ENCODE results near the gene NGB.
"Not testable (repeated sequence)": the region's sequence is repeated elsewhere in the genome, so short reads cannot be mapped to it uniquely, and the experiment has no call there.

NGB gene, protein sequence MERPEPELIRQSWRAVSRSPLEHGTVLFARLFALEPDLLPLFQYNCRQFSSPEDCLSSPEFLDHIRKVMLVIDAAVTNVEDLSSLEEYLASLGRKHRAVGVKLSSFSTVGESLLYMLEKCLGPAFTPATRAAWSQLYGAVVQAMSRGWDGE

DNA sequence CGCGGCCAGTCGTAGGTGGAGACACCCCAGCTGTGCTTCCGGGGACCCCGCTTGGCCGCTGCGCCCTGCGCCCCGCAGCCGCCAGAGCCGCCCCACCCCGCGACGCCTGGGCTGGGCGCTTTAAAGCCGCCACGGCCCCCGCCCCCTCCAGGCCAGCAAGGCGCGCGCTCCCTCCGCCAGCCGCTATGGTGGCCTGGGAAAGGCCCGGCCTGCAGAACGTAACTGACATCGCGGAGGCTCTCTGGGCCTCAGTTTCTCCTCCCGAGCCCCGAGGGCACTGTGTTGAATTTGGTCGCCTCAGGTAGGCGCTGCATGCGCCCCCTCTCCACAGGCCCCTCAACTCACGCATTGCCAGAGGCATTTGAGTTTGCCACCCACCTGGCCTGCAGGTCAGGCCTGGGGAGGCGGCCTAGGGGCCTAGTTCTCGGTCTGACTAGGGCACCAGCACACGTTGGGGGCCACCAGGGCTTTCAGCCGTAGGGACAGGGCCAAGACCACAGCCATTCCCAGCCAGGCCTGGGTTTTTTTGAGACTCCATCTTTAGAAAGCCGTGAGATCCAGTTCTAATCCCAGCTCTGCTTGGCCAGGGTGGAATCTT, at the start of gene NGB:
NGB (minus strand) TSS at position 94 of the 598 bp plus-strand sequence. CDS start 269 bp downstream, outside the sequence.
- no peak for DNase-seq

DNA sequence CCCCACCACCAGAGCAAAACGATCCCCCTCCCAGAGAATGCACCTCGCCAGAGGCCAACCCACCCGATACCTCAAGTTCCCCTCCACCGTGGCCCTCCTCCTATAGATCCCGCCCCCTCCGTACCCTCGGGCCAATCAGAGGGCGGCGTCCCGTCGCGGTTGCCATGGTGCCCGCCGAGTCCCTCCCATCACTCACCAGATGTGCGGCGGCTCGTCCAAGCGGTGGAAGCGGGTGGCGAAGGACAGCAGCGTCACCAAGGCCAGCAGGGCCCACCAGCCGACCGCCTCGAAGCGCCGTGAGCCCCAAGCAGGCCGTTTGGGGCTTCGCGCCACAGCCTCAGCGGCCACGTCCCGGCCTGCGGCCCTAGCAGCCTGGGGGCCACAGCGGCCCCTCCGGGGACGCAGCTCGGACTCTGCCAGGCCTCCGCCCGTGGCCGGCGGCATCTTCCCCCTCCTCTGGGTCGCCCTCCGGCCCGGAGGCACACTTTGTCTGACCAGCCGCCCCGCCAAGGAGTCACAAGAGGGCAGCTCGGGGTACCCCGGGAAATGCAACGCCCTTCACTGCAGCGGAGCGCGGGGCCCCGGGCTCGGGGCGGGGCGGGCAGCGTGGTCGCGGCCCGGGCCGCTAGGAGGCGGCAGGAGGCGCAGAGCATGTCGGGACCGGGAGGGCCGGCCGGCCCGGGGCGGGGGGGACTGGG, 49.4 kb upstream of the NGB start, which contains the start of gene POMT2:
POMT2 (minus strand) TSS at position 646 of the 698 bp plus-strand sequence; CDS start at position 444, 202 bp downstream.
- peak; percentile 22 for DNase-seq

DNA sequence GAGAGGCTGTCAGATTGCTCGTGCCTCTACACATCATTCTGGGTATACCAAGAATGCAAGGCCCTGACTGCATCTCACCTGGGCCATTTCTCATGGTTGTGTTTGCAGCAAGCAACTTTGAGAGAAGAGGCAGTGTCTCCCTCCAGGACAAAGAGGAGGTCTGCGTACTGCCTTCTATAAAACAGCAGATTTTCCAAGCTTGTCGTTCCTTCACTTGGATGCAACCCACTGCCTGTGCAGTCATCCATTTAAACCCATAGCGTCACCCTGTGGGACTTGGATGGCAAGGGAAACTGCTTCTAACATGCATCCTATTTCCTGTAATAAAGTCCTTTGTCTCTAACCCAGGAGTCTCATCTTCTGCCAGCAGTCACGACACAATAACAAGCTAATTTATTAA, 48.4 kb upstream of the NGB start:
- no peak for DNase-seq

DNA sequence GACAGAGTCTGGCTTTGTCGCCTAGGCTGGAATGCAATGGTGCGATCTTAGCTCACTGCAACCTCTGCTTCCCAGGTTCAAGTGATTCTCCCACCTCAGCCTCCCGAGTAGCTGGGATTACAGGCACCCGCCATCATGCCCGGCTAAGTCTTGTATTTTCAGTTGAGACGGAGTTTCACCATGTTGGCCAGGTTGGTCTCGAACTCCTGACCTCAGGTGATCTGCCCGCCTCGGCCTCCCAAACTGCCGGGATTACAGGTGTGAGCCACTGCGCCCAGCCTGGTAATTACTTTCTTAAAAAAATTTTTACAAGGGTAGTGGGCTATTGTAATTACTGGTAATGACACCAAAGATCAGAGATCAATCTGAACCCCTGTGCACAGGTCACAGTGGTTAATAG, 47.8 kb upstream of the NGB start:
- not testable (repeated sequence) for DNase-seq

DNA sequence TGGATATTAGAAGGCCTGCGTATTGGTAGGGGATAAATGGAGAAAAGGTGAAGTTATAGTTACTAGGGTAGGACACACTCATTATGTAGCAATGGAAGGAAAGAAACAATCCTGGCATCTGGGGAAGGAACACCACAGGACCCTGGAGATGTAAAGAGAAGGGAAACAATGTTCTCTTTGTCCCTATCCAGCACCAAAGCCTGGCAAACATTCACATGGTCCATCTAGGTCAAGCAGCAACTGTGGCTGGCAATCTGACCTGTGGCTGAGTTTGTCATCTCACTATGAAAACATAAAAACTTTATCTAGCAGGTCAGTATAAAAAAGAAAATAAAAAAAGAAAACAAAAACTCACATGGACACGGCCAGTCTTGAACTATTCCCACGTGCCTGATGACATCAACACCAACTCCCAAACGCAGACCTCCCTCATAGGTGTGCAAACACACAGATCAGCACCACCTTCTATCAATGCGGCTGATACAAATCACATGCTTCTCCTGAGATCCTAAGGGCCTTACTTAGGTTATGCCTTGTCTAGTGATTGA, 47.1 kb upstream of the NGB start:
- DNase-seq: no peak

DNA sequence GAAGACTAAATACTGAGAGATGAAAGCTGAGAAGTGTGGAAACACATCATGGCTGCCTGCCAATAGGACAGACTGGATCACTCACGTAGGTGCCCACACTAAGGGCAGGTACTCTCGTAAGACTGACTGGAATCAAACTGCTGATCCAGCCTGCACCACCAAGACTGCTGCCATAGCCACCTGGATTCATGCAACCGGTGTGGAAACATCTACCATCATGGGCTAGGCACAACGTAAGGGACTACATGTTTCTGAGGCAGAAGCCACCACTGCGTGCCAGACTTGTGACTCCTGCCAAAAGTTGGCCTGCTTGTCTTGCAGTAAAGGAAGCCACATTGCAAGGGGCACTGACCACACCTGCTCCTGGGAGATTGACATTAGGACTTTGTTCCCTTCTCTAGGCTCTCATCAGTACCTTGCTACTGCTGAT, 45.9 kb upstream of the NGB start:
- no peak for DNase-seq

DNA sequence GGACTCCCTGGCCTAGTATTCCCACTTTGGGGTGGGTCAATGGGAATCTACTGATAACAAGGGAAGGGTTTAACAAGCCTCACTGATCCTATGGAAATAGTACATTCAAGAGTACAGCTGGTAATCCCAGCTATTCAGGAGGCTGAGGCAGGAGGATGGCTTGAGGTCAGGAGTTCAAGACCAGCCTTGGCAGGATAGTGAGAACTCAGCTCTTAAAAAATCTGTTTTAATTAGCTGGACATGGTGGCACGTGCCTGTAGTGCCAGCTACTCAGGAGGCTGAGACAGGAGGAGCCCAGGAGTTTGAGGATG, 45.1 kb upstream of the NGB start:
- DNase-seq: no peak

DNA sequence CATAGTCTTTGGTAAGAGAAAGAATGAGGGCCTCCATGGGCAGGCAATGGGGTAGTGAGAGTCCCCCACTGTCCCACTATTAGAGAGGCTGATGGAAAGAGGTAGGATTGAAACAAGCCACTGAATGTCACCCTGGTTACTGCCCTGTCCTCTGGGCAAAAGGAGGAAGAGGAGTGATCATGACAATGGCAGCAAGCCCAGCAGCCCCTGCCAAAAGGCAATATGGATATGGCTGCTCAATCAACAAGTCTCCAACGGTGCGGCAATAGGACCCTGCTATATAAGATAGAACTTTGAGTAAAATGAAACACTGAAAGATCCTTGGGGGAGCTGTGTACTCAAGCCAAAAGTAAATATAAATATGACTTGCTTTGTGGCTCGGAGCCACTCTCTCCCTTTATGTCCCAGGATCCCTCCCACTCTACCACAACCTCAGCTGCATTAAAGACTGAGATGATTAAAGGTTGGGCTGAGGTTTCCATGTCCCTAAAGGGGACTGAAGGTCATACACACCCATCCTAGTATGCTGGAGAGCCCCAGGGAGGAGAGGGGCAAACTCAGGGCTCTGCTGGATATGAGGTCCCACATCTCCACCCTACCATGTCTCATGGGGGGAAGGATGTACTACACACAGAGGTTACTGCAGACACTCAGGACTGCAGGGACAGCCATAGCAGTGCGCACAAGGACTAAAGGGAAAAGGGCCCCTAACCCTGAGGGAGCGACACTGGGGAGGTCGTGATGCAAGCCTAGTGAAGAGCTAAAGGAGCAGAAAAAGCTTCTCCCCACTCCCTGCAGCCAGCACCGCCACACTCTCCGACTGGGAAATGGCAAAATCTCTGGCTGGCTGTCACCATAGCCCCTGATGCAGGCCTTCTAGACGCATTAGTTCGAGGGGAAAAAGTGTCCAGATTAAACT, 43.8 kb upstream of the NGB start:
- no peak for DNase-seq

DNA sequence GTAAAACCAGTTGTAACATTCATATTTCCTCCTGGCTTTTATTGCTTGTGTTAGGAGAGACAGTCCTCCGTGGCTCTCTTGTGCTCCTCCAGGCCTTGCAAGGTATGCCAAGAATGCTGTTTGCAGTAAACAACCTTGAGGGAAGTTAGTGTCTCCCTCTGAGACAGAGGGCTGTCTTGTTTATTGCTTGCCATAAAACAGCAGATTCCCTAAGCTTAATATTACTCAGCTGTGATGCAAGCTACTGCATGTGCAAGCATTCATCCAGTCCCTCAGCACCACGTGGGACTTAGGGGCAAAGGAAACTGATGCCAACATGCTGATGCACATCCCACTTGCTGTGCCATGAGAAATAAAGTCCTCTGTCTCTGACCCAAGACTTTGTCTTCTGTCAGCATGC, 43.0 kb upstream of the NGB start:
- DNase-seq: no peak

DNA sequence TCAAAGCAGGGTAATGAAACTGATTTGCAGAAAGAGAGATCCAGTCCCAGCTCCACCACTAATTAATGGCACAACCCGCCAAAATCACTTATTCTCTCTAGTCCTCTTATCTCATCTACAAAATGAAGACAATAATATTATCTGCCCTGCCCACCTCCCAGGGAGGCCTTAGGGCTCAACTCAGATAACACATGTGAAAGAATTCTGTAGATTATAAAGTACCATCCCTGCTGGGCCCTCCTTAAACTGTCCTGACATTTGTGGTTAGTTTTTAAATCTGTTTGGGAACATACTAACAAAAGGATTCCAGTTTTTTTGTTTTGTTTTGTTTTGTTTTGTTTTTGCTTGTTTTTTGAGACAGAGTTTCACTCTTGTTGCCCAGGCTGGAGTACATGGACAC, 42.4 kb upstream of the NGB start:
- DNase-seq: no peak

DNA sequence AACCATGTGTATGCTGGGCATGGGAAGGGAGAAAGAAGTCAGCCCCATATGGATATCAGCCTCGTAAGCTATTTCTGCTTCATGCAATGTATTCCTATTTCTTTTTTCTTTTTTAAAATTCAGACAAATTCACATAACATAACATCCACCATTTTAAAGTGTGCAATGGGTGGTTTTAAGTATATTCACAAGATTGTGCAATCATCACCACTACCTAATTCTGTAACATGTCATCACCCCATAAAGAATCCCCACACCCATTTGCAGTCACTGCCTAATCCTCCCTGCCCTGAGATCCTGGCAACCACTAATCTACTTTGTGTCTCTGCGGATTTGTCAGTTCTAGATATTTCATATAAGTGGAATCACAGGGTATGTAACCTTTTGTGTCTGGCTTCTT, 40.2 kb upstream of the NGB start:
- DNase-seq: no peak

DNA sequence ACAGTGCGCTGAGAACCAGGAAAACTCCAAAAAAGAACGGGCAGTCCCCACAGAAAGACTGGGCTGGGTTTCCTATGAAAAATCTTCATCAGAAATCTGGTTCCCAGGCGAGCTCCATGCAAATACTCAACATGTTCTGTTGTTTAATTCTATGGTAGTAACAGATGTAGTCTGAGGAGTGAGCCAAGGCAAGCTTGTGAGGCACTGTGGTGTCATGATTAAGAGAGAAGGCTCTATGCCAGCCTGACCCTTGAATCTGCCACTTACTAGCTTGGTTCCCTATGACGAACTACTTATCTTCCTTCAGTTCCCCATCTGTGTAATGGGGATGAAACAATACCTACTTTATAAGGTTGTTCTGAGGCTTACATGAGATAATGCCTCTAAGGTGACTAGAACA, 39.0 kb upstream of the NGB start:
- no peak for DNase-seq

DNA sequence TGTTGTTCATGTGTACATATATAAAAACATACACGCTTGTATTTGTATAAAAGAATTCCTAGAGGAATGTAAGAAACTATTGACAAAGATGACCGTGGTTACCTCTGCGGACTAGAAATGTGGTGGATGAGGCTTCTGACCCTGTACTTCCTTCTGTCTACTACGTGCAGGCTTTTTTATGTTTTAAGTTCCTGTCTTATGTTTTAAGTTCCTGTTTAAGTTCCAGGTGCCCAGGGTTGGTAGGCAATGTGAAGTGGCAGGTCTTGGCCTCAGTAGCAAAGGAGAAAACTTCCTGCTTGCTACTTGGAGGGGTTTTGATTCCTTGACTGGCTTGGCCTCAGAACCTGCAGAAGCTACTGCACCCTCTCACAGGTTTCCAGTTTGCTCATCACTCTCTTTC, 38.1 kb upstream of the NGB start:
- DNase-seq: no peak

DNA sequence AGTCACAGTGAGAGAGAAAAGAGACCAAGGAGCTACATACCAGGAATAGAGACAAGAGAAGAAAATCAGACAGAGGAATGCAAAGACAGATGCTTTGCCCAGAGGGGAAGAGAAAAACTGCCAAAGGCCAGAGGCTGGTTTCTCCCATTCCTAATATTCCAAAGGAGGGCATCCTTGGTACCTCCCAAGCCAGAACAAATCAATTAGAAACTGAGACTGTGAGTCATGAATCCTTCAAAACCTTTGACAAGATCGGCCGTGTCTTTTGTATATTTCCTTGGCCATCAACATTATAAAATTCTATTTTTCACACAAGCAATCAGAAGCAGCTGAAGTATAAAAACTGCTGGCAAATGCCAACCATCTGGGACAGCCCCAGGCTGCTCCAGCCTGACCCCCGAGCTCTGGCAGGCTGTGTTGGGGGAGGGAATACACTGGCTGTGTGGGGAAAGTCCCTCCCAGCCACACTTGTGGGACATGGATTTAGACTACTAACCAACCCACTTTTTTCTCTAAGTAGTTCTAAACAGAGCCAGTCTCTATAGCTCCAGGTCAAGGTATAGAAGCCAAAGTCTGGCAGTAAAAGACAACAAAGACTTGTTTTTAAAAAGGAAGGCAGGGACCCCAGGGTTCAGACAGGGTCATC, 36.0 kb upstream of the NGB start:
- no peak for DNase-seq

DNA sequence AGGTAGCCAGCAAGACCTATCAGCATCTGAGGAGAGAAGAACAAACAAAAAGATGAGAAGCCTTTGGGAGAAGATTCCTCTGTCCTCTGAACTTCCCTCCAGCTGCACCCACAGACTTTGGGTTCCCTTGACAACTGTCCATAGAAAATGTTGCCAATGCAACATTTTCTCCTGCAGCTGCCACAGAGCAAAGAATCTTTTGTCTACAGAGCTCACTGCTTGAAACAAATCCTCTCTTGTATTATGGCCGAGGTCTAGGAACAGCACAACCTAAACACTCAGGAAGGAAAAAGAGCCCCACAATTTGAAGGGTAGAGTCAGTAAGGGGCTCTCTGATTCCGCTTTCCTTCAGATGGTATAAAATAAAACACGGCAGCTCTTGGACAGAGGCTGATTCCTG, 35.4 kb upstream of the NGB start:
- no peak for DNase-seq

DNA sequence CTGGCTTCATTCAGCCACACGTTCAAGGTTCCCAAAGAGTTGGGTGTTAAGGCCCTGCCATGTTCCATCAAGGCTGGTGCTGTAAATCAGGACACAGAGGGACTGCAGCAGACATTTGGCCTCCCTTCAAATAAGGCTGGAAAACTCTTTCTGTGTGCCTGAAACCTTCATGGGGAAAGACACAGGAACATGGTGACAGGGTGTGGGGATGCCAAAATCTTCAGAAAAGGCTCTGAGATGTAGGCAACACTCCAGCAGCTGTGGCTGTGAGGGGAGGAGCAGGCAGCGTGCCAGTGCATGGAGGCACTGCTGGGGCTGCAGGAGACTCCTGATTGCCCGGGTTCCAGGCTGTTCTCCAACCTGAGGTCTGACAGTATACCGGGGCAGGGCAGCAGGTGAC, 34.7 kb upstream of the NGB start:
- DNase-seq: no peak

DNA sequence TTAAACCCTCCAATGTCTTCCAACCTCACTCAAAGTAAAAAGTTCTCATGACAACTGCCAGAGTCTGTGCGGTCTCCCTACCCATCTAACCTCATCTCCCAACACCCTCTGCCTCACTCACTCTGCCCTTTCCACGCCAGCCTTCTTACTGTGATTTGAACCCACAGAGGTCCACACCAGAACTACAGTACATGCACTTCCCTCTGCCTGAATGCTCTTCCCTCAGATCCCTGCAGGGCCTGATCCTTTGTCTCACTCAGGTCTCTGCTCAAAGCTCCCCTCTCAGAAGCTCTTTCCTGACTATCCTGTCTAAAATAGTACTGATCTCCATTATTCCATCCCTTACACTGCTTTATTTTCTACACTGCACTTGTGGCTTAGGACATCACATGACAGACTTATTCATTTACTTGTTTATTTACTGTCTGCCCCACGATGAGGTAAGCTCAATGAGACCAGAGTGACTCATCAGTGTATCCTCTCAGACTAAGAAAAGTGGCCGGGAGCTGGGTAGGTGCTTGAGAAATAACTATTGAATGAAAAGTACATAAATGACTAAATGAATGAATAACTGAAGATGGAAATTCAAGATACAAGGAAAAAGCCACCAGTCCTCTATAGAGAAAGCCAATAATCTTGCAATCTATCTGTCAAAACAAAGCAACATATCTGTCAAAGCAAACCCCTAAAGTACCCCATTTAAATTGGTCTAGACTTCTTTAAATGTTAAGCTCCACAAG, 32.6 kb upstream of the NGB start:
- DNase-seq: no peak

DNA sequence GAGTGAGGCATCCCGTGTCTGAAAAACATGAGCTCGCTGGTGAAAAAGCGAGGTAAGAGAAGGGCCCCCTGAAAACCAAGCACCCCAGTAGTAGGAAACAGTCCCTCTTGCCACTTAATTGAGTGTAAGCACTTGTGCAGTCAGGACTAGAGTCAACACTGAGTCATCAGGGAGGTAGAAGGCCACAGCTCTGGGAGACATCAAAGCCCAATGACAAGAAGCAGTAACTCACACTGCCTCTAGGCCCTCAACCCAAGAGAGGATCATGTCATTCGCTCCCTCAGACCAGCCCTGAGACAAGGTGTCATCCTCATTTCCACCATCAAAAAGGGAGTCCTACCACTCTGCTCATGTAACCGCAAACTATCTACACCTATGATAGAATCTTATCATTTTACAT, 31.9 kb upstream of the NGB start:
- no peak for DNase-seq

DNA sequence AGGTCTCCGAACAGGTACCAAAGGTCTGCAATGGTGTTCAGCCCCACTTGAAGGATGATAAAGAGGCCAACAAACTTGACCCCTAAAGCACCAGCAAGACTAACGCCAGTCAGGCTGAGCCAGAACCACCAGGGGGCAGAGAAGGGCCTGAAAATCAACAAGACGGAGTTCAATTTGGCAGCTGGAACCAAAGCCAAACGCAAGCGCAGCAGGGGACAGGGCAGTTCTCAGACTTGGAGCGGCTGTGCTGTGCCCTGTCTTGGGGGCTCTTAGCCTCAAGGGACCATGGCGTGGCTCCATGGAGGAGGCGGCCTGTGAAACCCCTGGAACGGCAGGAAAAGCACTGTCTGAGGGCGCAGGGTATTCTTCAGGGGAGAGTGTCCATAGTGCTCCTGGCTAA, 30.1 kb upstream of the NGB start:
- DNase-seq: no peak

DNA sequence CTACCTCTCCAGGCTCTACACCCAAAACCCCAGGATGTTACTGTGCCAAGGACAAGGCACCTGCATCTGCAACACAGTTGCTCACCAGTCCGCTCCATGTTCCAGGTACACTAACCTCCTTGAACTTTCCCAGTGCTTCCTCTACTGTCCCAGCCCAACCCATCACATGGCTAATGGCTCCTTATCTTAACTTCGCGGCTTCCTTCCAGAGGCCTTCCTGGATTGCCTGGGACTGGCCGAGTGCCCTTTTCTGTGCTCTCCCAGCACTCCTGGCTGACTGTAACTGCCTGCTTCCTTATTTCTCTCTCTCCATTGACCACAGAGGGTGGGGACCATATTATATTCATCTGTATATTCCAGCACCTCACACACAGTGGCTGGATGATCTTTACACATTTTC, 28.8 kb upstream of the NGB start:
- DNase-seq: no peak

DNA sequence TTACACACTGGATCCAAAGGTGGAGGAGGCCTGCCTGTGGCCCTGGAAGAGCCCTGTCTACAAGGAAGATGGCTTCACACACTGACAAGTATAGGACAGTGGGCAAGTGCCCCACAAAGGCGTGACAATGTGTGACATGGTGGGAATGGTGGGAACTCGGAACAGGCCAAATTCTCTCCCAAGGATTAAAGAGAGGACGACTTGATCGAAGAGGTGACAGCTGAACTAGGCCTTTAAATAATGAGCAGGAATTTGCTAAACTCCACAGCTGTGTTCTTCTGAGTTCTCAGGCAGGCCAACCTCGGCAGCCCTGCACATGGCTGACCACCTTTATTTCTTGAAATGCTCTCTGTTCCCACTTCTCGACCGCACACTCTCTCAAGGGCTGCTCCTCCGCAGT, 25.9 kb upstream of the NGB start:
- DNase-seq: no peak

DNA sequence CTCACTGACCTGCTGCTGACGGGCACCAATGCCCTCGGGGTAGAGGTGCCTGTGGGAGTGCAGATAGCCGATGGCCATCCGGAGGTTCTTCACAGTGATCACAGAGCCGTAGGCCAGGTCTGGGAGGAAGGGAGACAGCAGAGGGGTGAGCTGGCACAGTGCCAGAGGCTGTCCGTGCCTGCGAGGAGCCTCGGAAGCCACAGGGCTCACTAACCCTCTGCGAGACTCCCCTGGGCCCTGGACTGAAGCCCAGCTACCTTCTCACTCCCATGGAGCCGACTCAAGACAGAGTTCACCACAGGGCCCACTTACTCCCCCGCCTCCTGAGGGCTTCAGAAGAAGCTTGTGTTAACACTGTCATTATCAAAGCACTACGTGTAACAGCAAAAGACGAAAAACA, 25.1 kb upstream of the NGB start:
- DNase-seq: no peak

Data from SIG-M5 (cell line).